ENCODE results near the gene KLRC2.

GRCh38 chr12:10454531-10454930 lies 18.7 kb upstream of the KLRC2 start:
- TF ChIP-seq EZH2phosphoT487 (IDR thresholded peaks at IDR 0.05; ENCODE audit: unreplicated experiment) (no peak), REST (IDR thresholded peaks at IDR 0.05; ENCODE audit: unreplicated experiment) (no peak)
- TF ChIP-seq, protein P1, sequence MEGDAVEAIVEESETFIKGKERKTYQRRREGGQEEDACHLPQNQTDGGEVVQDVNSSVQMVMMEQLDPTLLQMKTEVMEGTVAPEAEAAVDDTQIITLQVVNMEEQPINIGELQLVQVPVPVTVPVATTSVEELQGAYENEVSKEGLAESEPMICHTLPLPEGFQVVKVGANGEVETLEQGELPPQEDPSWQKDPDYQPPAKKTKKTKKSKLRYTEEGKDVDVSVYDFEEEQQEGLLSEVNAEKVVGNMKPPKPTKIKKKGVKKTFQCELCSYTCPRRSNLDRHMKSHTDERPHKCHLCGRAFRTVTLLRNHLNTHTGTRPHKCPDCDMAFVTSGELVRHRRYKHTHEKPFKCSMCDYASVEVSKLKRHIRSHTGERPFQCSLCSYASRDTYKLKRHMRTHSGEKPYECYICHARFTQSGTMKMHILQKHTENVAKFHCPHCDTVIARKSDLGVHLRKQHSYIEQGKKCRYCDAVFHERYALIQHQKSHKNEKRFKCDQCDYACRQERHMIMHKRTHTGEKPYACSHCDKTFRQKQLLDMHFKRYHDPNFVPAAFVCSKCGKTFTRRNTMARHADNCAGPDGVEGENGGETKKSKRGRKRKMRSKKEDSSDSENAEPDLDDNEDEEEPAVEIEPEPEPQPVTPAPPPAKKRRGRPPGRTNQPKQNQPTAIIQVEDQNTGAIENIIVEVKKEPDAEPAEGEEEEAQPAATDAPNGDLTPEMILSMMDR (conservative IDR thresholded peaks at IDR 0.05; ENCODE audit: low read depth in 2 of 2), result no peak
